Ecto neural progenitor cell (in vitro differentiated cells): ENCODE results near the gene LDHD.
"Not testable (repeated sequence)": the region's sequence is repeated elsewhere in the genome, so short reads cannot be mapped to it uniquely, and the experiment has no call there.

Experiments
- DNase-seq: peaks from one replicate; pipeline ENCODE4 v3.0.0-alpha.2; 2018; ENCODE audit warnings: low spot score

Gene LDHD

DNA sequence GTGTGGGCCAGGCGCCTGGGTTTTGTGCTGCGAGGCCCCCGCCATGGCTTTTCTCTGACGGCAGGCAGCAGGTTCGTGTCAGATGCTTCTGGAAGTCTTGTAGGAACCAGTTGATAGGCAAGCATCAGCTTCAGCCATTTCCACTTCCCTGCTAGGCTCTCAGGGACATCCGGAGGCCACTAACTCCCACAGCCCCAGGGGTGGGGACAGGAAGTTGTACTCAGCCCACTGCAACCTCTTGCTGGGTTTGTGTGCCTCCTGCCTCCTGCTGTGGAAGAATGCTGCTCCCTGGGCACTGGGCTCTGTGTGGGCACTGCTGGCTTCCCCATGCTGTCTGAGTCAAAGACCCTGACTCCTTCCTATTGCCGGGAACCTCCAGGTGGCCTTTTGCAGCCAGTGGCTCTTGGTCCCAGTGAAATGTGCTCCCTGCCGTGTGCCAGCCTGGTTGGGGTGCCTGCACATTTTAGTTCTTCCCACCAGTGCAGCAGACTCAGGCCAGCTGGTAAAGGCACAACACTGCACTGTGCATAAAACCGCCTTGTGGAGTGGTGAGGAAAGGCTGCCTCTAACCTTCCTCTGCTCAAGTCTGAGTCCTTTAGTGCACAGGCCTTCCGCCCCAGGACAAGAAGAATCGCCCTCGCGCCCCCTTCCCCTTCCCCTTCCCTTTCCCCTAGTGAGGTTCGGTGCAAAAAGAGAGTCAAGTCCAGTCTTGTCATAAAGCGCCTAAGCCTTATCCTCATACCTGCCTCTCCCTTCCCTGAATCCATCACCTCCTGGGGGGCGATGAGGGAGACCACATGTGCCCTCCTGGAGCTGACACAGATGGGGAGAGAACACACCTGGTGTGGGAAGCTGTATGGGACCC lies 16.6 kb downstream of the LDHD start:
- no peak for DNase-seq

DNA sequence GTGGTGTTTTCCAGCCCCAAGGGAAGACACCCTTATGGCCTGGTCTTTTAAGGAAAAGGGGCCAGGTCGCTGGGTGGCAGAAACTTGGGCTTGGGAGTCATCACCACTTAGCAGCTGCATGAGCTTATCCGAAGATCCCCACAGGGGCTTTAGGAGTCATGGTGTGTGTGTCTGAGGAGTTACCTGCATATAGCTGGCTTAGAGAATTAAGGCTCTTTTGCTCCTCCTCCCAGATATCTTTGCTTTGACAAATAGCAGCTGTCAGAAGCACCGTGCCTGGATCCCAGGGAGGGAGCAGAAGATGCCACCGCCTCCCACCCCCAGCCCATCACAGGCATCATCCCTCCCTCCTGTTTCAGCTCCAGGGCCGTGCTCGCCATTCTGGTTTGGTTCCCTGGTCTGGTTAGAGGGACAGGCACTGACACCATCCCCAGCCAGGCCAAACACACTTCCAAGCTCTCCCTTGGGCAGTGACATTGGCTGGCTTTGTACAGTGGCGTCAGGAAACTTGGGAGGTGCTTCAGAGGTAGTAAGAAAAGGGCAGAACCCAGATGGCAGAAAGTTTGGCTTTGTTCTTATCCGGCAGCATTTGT lies 17.4 kb downstream of the LDHD start:
- DNase-seq: no peak

DNA sequence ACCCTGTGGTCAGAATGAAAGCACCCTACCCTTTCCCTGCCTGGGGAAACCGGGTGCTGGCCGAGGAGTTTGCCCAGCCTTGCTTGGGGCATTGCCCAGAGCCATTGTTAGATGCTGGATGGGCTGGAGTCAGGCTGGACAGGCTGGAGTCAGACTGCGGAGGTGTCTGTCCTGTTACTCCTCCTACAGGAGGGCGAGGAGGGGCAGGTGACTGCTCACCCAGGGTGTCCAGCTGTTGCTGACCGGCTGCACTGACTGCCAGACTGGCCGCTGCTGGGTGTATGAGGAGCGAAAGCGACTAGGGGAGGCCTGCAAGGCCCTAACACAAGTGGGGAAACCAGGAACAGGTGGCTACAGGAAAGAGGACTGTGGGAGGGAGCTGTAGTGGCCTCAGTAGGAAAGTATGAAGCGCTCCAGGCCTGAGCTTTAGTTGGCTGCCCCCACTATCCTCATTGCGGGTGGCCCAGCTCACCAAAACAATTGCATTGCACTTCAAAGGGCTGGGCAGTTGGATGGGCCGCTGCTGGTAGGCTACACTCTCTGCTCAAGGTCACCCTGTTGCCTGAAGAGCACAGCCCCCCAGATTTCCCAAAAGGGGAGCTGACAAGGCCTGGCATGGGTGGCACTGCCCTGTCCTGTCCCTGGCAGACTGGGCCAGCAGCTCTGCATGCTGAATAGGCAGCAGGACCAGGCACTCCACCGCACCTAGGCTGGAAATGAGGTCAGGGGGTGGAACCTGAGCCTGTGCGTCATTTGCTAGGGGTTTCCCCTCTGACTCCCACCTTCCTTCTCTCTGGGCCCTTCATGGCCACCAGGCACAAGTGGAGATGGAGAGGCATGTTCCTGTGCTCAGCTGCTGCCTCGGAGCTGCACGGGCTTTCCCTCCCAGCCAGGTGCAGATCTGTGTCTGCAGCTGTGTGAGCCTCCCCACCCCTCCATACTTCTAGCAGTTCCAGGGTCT lies 18.4 kb downstream of the LDHD start:
- no peak for DNase-seq

DNA sequence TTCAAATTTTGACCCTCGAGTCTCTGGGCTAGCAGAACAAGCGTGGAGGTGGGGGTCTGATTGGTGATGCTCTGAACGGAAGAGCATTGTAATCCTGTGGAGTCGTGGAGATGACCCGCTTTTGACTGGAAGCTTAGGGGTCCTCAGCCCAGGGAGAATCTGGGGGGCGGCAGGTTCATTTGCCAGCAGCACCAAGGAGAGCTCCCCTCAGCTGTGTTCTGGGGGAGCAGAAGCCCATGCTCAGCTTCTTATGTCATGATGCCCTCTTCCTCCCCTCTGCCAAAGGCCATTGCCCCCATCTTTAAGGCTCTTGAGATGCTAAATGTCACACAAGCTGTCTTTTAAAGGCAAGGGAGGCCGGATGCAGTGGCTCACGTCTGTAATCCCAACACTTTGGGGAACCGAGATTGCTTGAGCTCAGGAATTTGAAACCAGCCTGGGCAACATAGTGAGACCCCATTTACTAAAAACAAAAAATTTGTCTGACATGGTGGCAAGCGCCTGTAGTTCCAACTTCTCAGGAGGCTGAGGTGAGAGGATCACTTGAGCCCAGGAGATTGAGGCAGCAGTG lies 19.3 kb downstream of the LDHD start:
- DNase-seq: no peak

GRCh38 chr16:75096656-75097055 lies 19.9 kb downstream of the LDHD start:
- DNase-seq: no peak

DNA sequence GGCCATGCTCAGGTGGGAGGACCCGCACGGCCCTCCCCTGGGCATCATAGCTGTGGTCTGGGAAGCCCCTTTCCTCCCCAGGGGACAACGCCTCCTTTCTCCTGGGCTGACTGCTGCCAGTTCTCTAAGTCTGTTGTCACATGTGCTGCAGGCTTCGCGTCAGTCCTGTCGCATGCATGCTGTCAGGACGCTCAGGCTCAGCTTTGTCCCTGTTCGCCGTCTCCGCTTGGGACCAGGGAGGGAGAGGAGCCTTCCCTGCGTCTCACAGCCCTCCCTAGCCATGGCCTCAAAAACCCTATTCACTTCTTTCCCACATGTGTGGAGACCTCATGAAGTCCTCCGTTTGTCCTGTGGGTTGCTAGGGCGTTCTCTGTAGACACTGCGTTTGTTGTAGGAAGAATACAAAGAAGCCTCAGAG lies 21.4 kb downstream of the LDHD start:
- DNase-seq: no peak

DNA sequence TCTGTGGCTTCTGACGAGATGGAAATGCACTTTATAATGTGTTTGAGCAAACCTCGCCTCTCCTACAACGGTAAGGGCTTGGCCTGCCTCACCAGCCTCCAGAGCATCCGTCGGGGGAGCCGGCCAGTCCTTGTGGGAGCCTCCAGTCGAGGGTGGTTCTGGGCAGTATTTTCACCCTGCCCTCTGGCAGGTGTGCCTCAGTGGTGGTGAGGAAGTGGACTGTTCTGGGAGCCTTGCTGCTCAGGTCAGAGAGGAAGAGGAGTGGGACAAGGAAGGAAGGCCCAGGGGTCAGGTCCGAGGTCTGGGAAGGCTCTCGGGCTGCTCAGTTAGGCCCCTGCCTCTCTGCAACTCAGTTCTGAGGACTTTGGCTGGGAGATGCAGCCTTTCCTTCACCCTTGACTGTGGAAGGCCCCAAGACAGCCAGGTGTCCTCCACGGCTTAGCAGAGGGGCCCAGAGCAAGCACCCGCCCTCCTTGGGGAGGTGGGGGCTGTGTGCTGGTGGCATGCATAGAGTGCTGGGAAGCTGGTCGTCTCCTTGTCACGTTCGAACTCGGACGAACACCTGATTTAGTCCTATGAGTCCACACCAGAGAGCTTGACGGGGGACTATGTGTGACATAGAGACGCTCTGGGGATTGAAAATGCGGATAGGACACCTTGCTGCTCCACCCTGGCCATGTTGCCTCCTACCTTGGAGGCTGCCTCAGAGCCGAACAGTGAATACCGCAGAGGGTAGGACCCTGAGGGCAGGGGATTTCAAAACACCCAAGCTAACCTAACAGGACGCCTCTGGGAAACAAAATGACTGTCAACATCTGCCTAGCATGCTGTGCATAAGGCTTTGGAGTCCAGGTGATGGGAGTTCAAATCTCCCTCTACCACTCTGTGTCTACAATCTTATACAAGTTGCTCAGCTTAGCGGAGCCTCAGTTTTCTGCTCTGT lies 22.7 kb downstream of the LDHD start:
- DNase-seq: no peak

- no peak for DNase-seq
Measured at GRCh38 chr16:75092777-75093176, 23.8 kb downstream of the LDHD start.

GRCh38 chr16:75091619-75092018 lies 25.0 kb downstream of the LDHD start:
- DNase-seq: not testable (repeated sequence)

DNA sequence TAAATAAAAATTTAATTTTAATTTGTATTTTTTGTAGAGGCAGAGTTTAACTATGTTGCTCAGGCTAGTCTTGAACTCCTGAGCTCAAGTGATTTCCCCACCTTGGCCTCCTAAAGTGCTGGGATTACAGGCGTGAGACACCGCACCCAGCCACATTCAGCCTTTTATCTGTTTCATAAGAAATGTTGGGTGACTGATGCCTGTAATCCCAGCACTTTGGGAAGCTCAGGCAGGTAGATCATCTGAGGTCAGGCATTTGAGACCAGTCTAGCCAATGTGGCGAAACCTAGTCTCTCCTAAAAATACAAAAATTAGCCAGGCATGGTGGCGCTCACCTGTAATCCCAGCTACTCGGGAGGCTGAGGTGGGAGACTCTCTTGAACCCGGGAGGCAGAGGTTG lies 25.7 kb downstream of the LDHD start:
- not testable (repeated sequence) for DNase-seq

- DNase-seq: no peak
Measured at GRCh38 chr16:75089486-75090202, 26.9 kb downstream of the LDHD start.

- no peak for DNase-seq
Measured at GRCh38 chr16:75088934-75089333, 27.6 kb downstream of the LDHD start.

- DNase-seq: no peak
Measured at GRCh38 chr16:75088216-75088615, 28.4 kb downstream of the LDHD start.

GRCh38 chr16:75087375-75087979 lies 29.1 kb downstream of the LDHD start:
- DNase-seq: no peak

DNA sequence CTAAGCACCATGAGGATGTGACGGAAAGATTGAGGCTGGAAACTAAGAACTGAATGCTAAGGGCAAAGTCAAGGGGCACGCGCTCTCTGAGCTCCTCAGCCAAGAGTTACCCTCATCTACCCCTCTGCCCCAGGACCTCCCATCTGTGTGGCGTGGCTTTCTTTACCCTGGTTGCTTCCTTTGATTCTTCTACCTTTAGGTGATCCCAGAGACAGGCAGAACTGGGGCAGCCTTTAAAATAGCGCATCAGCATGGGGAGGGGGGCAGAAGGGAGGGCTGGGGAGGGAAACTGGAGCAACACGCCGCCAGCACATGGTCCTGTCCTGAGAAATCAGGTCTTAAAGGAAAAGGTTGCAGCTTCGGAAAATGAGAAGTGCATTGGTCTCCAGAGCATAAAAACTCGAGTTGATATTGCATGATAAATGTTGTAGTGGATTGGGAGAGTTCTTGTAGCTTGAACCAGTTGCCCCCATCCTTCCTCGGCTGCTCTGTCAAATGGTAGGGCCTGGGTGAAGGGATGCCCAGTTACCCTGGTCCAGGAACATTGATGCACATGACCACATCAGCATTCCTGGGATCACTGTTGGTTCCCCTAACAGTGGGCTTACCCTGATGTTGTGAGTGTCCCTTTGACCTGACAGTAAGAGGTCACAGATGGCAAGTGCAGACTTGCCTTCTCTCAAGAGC lies 29.7 kb downstream of the LDHD start:
- DNase-seq: no peak

DNA sequence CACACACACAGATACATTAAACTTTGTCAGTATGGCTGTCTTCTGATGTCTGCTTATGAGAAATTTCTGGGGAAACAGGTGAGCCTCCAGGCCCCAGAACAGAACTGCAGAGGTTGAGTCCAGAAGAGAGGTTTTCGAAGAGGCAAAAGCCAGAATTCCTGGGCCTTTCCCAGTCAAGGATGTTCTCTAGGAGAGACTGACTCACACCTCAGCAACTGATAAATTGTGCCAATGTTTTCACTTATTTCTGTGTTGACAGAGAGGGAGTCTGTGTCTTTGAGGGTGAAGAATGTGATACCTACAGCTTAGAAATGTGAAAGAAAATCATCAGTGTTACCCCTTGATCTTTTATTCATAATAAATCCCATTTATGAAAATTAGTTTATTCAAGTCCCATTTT lies 30.3 kb downstream of the LDHD start:
- no peak for DNase-seq

DNA sequence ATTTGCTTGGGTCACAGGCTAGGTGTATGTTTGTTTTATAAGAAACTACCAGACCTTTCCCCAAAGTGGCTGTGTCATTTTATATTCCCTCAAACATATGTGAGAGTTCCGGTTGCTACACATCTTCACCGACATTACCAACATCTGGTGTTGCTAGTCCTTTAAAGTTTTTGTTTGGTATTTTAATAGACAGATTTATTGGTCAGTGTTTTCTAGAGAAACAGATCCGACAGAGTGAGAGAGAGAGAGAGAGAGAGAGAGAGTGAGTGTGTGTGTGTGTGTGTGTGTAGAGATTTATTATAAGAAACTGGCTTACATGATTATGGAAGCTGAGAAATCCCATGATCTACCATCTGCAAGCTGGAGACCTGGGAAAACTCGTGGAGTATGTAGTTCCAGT lies 31.0 kb downstream of the LDHD start:
- DNase-seq: no peak

GRCh38 chr16:75083813-75084212 lies 32.8 kb downstream of the LDHD start:
- no peak for DNase-seq

GRCh38 chr16:75081179-75081859 lies 35.3 kb downstream of the LDHD start:
- DNase-seq: no peak
